Endothelial cell of umbilical vein (primary cell): ENCODE data around the gene DCC.

Source experiments
- CTCF ChIP-seq, 2 donors: IDR thresholded peaks; 1 replicate in 1 of 2; 2 replicates in 1 of 2; pipeline ENCODE4 v1.5.1; 2011; ENCODE audit warnings: low read length in 2 of 2, mild to moderate bottlenecking in 2 of 2, moderate library complexity in 2 of 2, control low read depth in 1 of 2, inconsistent platforms in 1 of 2, low read depth in 1 of 2; ENCODE audit not compliant: insufficient read depth in 1 of 2; ENCODE audit errors: extremely low read depth in 1 of 2
- EZH2 ChIP-seq: IDR thresholded peaks from 2 replicates; pipeline ENCODE4 v1.6.1; 2012; ENCODE audit warnings: borderline replicate concordance, low read depth, mild to moderate bottlenecking, moderate library complexity, low read length, inconsistent platforms; ENCODE audit not compliant: severe bottlenecking
- FOS ChIP-seq: IDR thresholded peaks from 2 replicates; pipeline ENCODE4 v1.6.1; 2011; ENCODE audit warnings: mild to moderate bottlenecking, low read length, moderate library complexity, borderline replicate concordance; ENCODE audit not compliant: insufficient read depth
- JUN ChIP-seq: IDR thresholded peaks from 2 replicates; pipeline ENCODE4 v1.6.1; 2011; ENCODE audit warnings: borderline replicate concordance, low read depth; ENCODE audit not compliant: insufficient read length, insufficient read depth
- MAX ChIP-seq: IDR thresholded peaks from 2 replicates; pipeline ENCODE4 v1.6.1; 2011; ENCODE audit not compliant: insufficient read depth, insufficient read length
- POLR2A ChIP-seq: IDR thresholded peaks from 2 replicates; pipeline ENCODE4 v1.6.1; 2012; ENCODE audit warnings: low read depth, mild to moderate bottlenecking, control low read depth, low read length
- POLR2AphosphoS5 ChIP-seq: IDR thresholded peaks from 2 replicates; pipeline ENCODE4 v1.6.1; 2012; ENCODE audit warnings: low read depth, mild to moderate bottlenecking, control low read depth, low read length, moderate library complexity; ENCODE audit not compliant: insufficient read depth

- no peak for TF ChIP-seq CTCF (IDR thresholded peaks at IDR 0.05; ENCODE audit: extremely low read depth in 1 of 2, insufficient read depth in 1 of 2, low read depth in 1 of 2, low read length in 2 of 2)
- no peak for TF ChIP-seq MAX
- no peak for TF ChIP-seq POLR2AphosphoS5
- TF ChIP-seq POLR2A, result no peak
- TF ChIP-seq EZH2, result no peak
- TF ChIP-seq JUN, result no peak
- TF ChIP-seq FOS, result no peak
These were observed 95.3 kb downstream of the DCC start for GRCh38 chr18:52435301-52435700.
